Measurements from ENCODE around the gene C10orf143. TPM values are rescaled to one million over a fixed set of nuclear protein-coding genes. Genes with fewer than 3 reads are reported as not detected.
"Not testable (repeated sequence)": the region's sequence is repeated elsewhere in the genome, so short reads cannot be mapped to it uniquely, and the experiment has no call there.

The C10orf143 gene
- total and polyA plus RNA-seq, 2 donors: 1.6 to 7.7 TPM

- no peak for DNase-seq (ENCODE audit: extremely low spot score)
- H3K27ac ChIP-seq (ENCODE audit: low read depth): no peak overlapping the region
- H3K36me3 ChIP-seq (ENCODE audit: insufficient read depth): no peaks in the 10 kb centered on the region
- WGBS: 93% methylated on average over 30 of the region's 30 CpGs
- no peaks in the 10 kb centered on the region for H3K4me1 ChIP-seq (ENCODE audit: insufficient read depth)
- H3K4me3 ChIP-seq (ENCODE audit: low read depth, low read length): no peak overlapping the region
These were observed 83.8 kb downstream of the C10orf143 start for GRCh38 chr10:130026670-130027456.

DNA sequence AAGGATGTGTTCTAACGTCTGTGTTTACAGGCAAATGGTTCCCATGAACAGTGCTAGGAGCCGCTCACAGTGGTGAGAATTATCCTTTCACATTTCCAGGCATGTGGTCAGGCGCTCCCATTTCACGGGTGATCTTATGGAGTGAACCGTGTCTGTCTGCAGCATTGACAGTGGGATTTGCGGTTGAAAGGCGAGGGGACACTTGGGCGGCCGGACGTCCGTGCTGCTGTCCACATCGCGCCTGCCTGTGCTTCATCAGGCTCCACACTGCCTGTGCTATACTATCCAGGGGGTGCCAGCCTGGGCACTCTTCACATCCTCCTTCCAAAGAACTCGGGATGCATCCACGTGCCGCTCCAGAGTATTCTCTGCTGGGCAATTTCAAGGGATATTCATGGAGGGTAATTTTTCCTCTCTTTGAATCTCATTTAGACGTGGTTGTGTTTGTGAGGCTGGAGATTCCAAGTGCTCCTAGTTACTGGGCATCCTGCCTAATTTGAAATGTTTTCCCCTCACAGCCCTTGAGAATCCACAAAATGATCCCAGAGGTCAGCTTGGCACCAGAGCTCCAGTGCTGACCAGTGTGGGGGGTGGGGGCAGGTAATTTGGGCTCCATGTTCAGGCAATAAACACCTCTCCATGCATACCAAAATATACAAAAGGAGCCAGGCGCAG, 84.7 kb downstream of the C10orf143 start:
- 76% methylated on average over 18 of the region's 18 CpGs for WGBS
- H3K27ac ChIP-seq (ENCODE audit: low read depth): no peak overlapping the region
- no peaks in the 10 kb centered on the region for H3K36me3 ChIP-seq (ENCODE audit: insufficient read depth)
- H3K4me1 ChIP-seq (ENCODE audit: insufficient read depth): no peaks in the 10 kb centered on the region
- no peak for DNase-seq (ENCODE audit: extremely low spot score)
- H3K4me3 ChIP-seq (ENCODE audit: low read depth, low read length): no peak overlapping the region

DNA sequence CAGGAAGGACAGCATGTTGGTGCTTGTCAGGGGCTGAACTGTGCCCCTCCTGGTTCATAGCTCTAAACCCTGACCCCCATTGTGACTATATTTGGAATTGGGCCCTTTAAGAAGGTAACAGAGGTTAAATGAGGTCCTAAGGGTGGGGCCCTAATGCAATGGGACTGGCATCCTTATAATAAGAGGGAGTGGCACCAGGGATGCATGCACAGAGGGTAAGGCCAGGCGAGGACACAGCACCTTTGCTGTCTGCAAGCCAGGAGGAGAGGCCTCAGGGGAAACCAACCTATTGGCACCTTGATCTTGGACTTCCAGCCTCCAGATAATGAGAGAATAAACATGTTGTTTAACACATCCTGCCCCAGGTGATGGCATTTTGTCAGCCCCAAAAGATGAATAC, 85.3 kb downstream of the C10orf143 start:
- Histone ChIP-seq H3K4me1 (ENCODE audit: insufficient read depth) (no peaks in the 10 kb centered on the region), H3K36me3 (ENCODE audit: insufficient read depth) (no peaks in the 10 kb centered on the region), H3K27ac (ENCODE audit: low read depth) (no peak overlapping the region), H3K4me3 (ENCODE audit: low read depth, low read length) (no peak overlapping the region)
- WGBS: 77% methylated on average over 1 of the region's 1 CpG
- no peak for DNase-seq (ENCODE audit: extremely low spot score)

DNA sequence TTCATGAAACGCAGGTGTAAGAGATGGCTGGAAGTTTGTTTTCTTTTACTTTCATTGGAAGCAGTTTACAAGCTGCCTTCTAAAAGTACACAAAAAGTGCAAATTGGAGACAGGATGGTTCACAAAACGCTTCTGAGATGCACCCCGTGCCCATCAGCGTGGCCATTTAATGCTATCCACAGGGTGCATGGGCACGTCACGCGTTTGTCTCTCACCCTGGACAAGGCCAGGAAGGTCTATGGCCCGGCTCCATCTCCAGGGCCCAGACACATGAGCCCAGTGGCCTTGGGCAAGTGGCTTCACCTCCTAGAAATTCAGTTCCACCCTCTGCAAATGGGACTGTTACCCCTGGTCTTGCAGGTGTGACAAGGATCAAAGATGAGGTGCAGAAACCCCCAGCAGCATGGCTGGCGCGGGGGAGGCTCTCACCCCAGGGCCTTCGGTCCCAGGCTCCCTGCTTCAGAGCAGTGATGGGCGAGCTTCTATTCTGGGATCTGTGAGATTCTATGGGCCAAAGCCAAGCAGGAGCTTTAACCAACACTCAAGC, 85.8 kb downstream of the C10orf143 start:
- H3K4me3 ChIP-seq (ENCODE audit: low read depth, low read length): no peak overlapping the region
- DNase-seq (ENCODE audit: extremely low spot score): no peak
- H3K27ac ChIP-seq (ENCODE audit: low read depth): no peak overlapping the region
- 89% methylated on average over 12 of the region's 12 CpGs for WGBS
- H3K4me1 ChIP-seq (ENCODE audit: insufficient read depth): no peaks in the 10 kb centered on the region
- H3K36me3 ChIP-seq (ENCODE audit: insufficient read depth): no peaks in the 10 kb centered on the region

DNA sequence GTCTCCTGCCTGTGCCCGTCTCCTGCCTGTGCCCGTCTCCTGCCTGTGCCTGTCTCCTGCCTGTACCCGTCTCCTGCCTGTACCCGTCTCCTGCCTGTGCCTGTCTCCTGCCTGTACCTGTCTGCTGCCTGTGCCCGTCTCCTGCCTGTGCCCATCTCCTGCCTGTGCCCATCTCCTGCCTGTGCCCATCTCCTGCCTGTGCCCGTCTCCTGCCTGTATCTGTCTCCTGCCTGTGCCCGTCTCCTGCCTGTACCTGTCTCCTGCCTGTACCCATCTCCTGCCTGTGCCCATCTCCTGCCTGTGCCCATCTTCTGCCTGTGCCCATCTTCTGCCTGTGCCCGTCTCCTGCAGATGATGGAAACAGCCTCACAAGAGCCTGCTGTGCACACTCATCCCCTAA, 86.3 kb downstream of the C10orf143 start:
- not testable (repeated sequence) for H3K4me3 ChIP-seq (ENCODE audit: low read depth, low read length); DNase-seq (ENCODE audit: extremely low spot score); H3K4me1 ChIP-seq (ENCODE audit: insufficient read depth); H3K36me3 ChIP-seq (ENCODE audit: insufficient read depth); H3K27ac ChIP-seq (ENCODE audit: low read depth)
- 89% methylated on average over 8 of the region's 8 CpGs for WGBS

GRCh38 chr10:130023454-130024230, 87.0 kb downstream of the C10orf143 start:
- Histone ChIP-seq H3K27ac (ENCODE audit: low read depth) (no peak overlapping the region), H3K4me3 (ENCODE audit: low read depth, low read length) (no peak overlapping the region), H3K4me1 (ENCODE audit: insufficient read depth) (no peaks in the 10 kb centered on the region), H3K36me3 (ENCODE audit: insufficient read depth) (no peaks in the 10 kb centered on the region)
- 84% methylated on average over 19 of the region's 19 CpGs for WGBS
- DNase-seq (ENCODE audit: extremely low spot score): no peak

DNA sequence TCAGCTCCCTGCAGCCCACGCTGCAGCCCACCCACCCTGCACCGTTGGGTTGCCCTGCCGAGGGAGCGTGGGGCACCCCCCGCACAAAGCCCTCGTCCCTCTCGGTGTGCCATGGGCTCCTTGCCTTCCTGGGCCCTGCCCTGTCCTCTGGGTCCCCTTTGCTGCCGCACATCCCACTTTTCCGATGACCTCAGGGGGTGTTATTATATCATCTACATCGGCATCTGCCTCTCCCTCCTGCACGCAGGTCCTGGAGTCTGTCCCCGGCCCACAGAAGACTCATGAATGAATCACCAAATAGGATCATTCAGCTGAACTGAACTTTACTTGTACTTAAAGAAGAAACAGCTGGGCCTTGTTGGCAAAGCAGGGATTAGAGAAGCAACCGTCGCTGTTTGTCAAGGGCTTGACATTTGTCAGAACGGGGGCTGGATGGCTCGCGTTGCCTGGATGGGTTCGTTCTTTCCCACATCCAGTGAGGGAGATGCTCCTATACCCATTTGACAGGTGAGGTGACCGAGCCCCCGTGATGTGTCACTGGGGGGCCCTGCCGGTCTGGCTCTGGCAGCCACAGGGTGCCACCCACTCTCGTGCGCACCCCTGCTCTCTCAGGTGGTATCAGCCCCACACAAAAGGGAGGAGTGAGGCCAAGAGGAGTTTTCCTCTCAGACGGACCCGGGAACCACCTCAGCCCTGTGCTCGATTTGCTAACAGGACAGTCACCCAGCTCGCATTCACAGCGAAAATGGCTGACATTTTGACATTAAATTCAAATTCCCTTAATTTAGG, 87.9 kb downstream of the C10orf143 start:
- H3K36me3 ChIP-seq (ENCODE audit: insufficient read depth): no peaks in the 10 kb centered on the region
- H3K27ac ChIP-seq (ENCODE audit: low read depth): no peak overlapping the region
- no peak overlapping the region for H3K4me3 ChIP-seq (ENCODE audit: low read depth, low read length)
- DNase-seq (ENCODE audit: extremely low spot score): no peak
- WGBS: 66% methylated on average over 28 of the region's 28 CpGs
- H3K4me1 ChIP-seq (ENCODE audit: insufficient read depth): no peaks in the 10 kb centered on the region

GRCh38 chr10:130022086-130022485, 88.5 kb downstream of the C10orf143 start:
- 78% methylated on average over 6 of the region's 6 CpGs for WGBS
- Histone ChIP-seq H3K36me3 (ENCODE audit: insufficient read depth) (no peaks in the 10 kb centered on the region), H3K27ac (ENCODE audit: low read depth) (no peak overlapping the region), H3K4me3 (ENCODE audit: low read depth, low read length) (no peak overlapping the region), H3K4me1 (ENCODE audit: insufficient read depth) (no peaks in the 10 kb centered on the region)
- DNase-seq (ENCODE audit: extremely low spot score): no peak

- Histone ChIP-seq H3K27ac (ENCODE audit: low read depth) (no peak overlapping the region), H3K4me3 (ENCODE audit: low read depth, low read length) (no peak overlapping the region), H3K4me1 (ENCODE audit: insufficient read depth) (no peaks in the 10 kb centered on the region), H3K36me3 (ENCODE audit: insufficient read depth) (no peaks in the 10 kb centered on the region)
- WGBS: 73% methylated on average over 12 of the region's 12 CpGs
- DNase-seq (ENCODE audit: extremely low spot score): no peak
These were observed 89.2 kb downstream of the C10orf143 start for GRCh38 chr10:130021383-130021950.

- Histone ChIP-seq H3K36me3 (ENCODE audit: insufficient read depth) (no peaks in the 10 kb centered on the region), H3K4me1 (ENCODE audit: insufficient read depth) (no peaks in the 10 kb centered on the region), H3K27ac (ENCODE audit: low read depth) (no peak overlapping the region), H3K4me3 (ENCODE audit: low read depth, low read length) (no peak overlapping the region)
- no peak for DNase-seq (ENCODE audit: extremely low spot score)
- 61% methylated on average over 19 of the region's 19 CpGs for WGBS
These were observed 89.8 kb downstream of the C10orf143 start for GRCh38 chr10:130020651-130021382.

DNA sequence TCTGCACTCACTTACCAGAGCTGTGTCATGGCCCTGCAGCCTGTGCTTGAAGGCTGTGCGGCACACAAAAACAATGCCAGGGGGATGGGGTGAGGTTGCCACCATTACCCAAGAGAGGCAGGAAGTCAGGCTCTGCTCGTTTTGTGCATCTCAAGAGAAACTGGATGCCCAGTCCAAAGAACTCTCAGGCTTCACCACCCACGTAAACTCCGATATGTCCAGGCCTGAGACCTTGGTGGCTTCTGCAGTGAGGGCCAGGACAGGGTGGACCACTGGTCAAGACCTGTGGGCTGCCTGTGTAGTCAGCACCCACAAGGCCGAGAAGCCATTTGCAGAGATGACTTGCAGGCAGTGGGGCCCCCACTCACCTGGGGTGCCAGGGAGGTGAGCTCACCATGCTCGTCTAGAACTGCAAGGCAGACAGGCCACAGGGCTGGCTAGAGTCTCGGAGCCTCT, 91.9 kb downstream of the C10orf143 start:
- Histone ChIP-seq H3K27ac (ENCODE audit: low read depth) (no peak overlapping the region), H3K4me3 (ENCODE audit: low read depth, low read length) (no peak overlapping the region), H3K36me3 (ENCODE audit: insufficient read depth) (no peaks in the 10 kb centered on the region), H3K4me1 (ENCODE audit: insufficient read depth) (no peaks in the 10 kb centered on the region)
- no peak for DNase-seq (ENCODE audit: extremely low spot score)
- WGBS: 83% methylated on average over 7 of the region's 7 CpGs

DNA sequence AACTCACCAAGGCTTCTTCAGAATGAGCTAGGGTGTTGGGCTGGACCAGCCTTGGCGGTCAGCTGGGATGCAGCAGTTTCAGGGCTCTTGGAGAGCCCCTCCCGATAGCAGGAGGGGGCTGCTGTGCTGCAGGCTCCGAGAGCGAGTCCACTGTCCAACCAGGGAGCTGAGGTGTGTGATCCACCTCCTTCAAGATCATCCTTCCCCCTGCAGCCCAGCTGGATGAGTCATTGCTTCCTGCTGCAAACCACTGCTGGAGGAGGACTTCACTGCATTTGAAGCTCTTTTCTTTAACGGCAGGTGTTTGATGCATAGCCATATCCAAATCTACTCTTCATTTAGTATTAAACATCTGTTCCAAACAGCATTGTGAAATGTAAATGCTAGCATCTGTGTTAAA, 92.4 kb downstream of the C10orf143 start:
- DNase-seq (ENCODE audit: extremely low spot score): no peak
- Histone ChIP-seq H3K27ac (ENCODE audit: low read depth) (no peak overlapping the region), H3K4me1 (ENCODE audit: insufficient read depth) (no peaks in the 10 kb centered on the region), H3K36me3 (ENCODE audit: insufficient read depth) (no peaks in the 10 kb centered on the region), H3K4me3 (ENCODE audit: low read depth, low read length) (no peak overlapping the region)
- WGBS: 49% methylated on average over 5 of the region's 5 CpGs

Data from urinary bladder (tissue), 4 donors.